ENCODE data around the gene EXOC6.

The EXOC6 gene

GRCh38 chr10:93067443-93068365 lies 219.4 kb downstream of the EXOC6 start:
- no peak for DNase-seq

- DNase-seq, result no peak
These were observed 220.3 kb downstream of the EXOC6 start for GRCh38 chr10:93068411-93069244.

GRCh38 chr10:93069245-93069561 lies 220.9 kb downstream of the EXOC6 start:
- no peak for DNase-seq

GRCh38 chr10:93070378-93071176 lies 222.3 kb downstream of the EXOC6 start:
- no peak for DNase-seq

GRCh38 chr10:93071177-93071472 lies 222.8 kb downstream of the EXOC6 start:
- DNase-seq, result no peak

GRCh38 chr10:93071674-93072224 lies 223.4 kb downstream of the EXOC6 start:
- DNase-seq, result no peak

- no peak for DNase-seq
These were observed 223.9 kb downstream of the EXOC6 start for GRCh38 chr10:93072225-93072712.

GRCh38 chr10:93072713-93073538 lies 224.6 kb downstream of the EXOC6 start:
- no peak for DNase-seq

GRCh38 chr10:93073539-93074146 lies 225.3 kb downstream of the EXOC6 start, which contains the start of gene CYP26A1:
CYP26A1 (plus strand) TSS chr10:93073893; CDS start chr10:93073935, 42 bp downstream.
- DNase-seq, result no peak

GRCh38 chr10:93074147-93074596 lies 225.9 kb downstream of the EXOC6 start:
- no peak for DNase-seq

GRCh38 chr10:93074597-93075368 lies 226.5 kb downstream of the EXOC6 start:
- DNase-seq, result no peak

GRCh38 chr10:93075369-93076221 lies 227.3 kb downstream of the EXOC6 start:
- DNase-seq, result no peak

GRCh38 chr10:93076871-93077270 lies 228.6 kb downstream of the EXOC6 start:
- no peak for DNase-seq

GRCh38 chr10:93077860-93078337 lies 229.6 kb downstream of the EXOC6 start:
- DNase-seq, result no peak

GRCh38 chr10:93079663-93080349 lies 231.5 kb downstream of the EXOC6 start:
- DNase-seq, result no peak

GRCh38 chr10:93080350-93081046 lies 232.2 kb downstream of the EXOC6 start:
- DNase-seq, result peak; percentile 28 to 40

- DNase-seq, result no peak
These were observed 233.0 kb downstream of the EXOC6 start for GRCh38 chr10:93081318-93081717.

- no peak for DNase-seq
These were observed 233.5 kb downstream of the EXOC6 start for GRCh38 chr10:93081834-93082233.

Data from CD4-positive, alpha-beta T cell treated with Interleukin-1 beta for 1 hour (primary cell).